GM18517 (cell line): Measurements from ENCODE around the gene TMEM165.

Source experiments
- ATAC-seq: cut with Tn5 transposase; IDR thresholded peaks from one replicate; pipeline ENCODE4 v1.9.1; 2021; ENCODE audit warnings: mild to moderate bottlenecking, moderate library complexity; ENCODE audit not compliant: unreplicated experiment

The TMEM165 gene

DNA sequence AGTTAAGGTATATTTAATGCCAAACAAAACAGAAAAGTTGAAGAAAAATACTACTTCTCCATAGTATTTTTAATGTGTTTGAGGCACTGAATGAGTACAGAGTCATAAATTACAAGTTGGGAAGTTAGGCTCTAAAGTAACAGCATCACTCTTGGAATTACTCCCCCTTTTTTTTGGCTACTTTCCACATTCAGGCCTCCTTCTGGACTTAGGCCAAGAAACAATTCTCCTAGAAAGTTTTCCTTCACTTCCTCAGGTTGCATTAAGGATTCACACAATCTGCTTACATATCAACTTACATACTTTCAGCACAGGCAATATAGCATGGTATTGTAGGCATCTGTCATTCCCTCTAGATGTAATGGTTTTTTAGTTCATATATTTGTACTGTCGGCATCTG lies 52.1 kb downstream of the TMEM165 start:
- ATAC-seq, result no peak

GRCh38 chr4:55450566-55450965 lies 54.8 kb downstream of the TMEM165 start:
- no peak for ATAC-seq

GRCh38 chr4:55458164-55458563 lies 62.4 kb downstream of the TMEM165 start:
- ATAC-seq, result no peak

GRCh38 chr4:55458611-55459010 lies 62.9 kb downstream of the TMEM165 start:
- ATAC-seq, result no peak

DNA sequence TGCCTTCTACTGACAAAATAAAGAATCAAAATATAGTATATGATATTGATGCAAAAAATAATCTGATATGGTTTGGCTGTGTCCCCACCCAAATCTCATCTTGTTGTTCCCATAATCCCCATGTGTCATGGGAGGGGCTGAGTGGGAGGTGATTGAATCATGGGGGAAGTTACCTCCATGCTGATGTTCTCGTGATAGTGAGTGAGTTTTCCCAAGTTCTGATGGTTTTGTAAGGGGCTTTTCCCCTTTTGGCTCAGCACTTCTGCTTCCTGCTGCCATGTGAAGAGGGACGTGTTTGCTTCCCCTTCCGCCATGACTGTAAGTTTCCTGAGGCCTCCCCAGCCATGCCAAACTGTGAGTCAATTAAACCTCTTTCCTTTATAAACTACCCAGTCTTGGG lies 70.2 kb downstream of the TMEM165 start:
- ATAC-seq, result no peak

GRCh38 chr4:55468724-55469123 lies 73.0 kb downstream of the TMEM165 start:
- ATAC-seq, result no peak

- no peak for ATAC-seq
These were observed 74.2 kb downstream of the TMEM165 start for GRCh38 chr4:55469979-55470378.
